Thyroid gland (tissue), 4 donors: ENCODE measurements around the gene FGF2.

ENCODE experiments used
- POLR2A ChIP-seq, 2 donors: fragments of 450-650 bp; IDR thresholded peaks; one replicate each; pipeline ENCODE4 v1.6.1; 2017; ENCODE audit warnings: antibody characterized with exemption in 2 of 2, mild to moderate bottlenecking in 2 of 2, moderate library complexity in 1 of 2
- TF ChIP-seq, protein P1 (sequence below), 6 experiments: fragments of 200-600 bp in 3 of 6; fragments of 450-650 bp in 3 of 6; sonication (generic) in 3 of 6; IDR thresholded peaks; one replicate each; pipeline ENCODE4 v1.5.1; 2016 to 2019; ENCODE audit warnings: antibody characterized with exemption in 6 of 6, mild to moderate bottlenecking in 2 of 6, inconsistent platforms in 1 of 6, moderate library complexity in 1 of 6

DNA sequence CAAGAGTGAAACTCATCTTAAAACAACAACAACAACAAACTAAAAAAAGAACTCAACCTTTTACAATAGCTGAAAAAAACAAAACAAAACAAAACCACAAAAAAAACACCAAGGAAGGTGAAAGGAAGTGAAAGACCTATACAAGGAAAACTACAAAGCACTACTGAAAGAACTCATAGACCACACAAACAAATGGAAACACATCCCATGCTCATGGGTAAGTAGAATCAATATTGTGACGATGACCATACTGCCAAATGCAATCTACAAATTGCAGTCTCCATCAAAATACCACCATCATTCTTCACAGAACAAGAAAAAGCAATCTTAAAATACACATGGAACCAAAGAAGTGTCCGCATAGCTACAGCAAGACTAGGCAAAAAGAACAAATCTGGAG is 41.5 kb upstream of the FGF2 start:
- TF ChIP-seq, protein P1, sequence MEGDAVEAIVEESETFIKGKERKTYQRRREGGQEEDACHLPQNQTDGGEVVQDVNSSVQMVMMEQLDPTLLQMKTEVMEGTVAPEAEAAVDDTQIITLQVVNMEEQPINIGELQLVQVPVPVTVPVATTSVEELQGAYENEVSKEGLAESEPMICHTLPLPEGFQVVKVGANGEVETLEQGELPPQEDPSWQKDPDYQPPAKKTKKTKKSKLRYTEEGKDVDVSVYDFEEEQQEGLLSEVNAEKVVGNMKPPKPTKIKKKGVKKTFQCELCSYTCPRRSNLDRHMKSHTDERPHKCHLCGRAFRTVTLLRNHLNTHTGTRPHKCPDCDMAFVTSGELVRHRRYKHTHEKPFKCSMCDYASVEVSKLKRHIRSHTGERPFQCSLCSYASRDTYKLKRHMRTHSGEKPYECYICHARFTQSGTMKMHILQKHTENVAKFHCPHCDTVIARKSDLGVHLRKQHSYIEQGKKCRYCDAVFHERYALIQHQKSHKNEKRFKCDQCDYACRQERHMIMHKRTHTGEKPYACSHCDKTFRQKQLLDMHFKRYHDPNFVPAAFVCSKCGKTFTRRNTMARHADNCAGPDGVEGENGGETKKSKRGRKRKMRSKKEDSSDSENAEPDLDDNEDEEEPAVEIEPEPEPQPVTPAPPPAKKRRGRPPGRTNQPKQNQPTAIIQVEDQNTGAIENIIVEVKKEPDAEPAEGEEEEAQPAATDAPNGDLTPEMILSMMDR (IDR thresholded peaks at IDR 0.05), result no peak
- TF ChIP-seq POLR2A (IDR thresholded peaks at IDR 0.05), result no peak
